ENCODE data around the gene ALDOA. TPM values are rescaled to one million over a fixed set of nuclear protein-coding genes. Genes with fewer than 3 reads are reported as not detected.
"Not testable (repeated sequence)": the region's sequence is repeated elsewhere in the genome, so short reads cannot be mapped to it uniquely, and the experiment has no call there.

ALDOA gene
- total RNA-seq, 1 experiment from 2014 or later: 2,052 TPM

DNA sequence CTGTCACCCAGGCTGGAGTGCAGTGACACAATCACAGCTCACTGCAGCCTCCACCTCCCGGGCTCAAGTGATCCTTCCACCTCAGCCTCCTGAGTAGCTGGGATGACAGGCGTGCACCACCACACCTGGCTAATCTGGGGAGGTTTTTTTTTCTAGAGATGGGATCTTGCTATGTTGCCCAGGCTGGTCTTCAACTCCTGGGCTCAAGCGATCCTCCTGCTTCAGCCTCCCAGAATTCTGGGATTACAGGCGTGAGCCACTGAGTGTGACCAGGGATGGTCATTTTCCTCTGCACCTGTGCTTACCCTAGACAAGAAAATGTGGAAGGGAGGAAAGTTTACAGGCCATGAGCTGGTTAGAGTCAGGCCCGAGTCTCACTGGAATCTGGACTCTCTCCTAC, 24.9 kb upstream of the ALDOA start:
- DNase-seq (ENCODE audit: low read depth): not testable (repeated sequence)

DNA sequence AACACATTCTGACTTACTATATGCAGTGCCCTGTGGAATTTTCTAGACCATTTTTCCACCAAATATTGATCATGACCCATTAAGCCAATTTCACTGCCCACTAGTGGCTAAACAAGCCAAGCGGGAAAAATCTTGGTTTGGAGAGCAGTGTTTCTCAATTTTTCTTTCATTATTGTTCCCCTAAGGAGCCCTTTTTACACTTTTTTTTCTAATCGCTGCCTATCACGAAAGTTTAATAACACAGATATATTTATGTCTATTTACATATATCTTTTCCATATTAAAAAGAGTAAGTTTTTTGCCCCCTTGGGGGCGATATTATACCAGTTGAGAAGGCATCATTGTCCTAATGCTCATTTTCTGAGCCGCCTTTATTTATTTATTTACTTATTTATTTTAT, 23.7 kb upstream of the ALDOA start:
- DNase-seq (ENCODE audit: low read depth): no peak

DNA sequence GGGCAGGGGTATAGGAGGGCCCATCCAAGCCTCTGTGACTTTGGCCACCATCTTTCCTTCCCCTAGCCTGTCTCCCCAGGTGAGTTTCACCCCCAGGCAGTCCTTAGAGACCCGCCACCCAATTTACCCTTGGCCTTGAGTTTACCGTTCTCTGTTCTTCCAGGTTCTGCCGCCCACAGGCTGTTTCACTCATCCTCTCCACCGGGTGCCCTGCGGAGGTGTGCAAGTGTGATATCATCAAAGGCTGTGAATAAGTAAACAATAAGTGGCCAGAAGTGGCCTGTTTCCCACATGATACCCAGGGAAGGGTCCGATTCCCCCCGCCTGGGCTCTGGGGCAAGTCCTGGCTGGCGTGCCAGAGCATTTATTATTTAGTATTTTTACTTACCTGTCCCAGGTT, 19.4 kb upstream of the ALDOA start:
- no peak for DNase-seq (ENCODE audit: low read depth)

DNA sequence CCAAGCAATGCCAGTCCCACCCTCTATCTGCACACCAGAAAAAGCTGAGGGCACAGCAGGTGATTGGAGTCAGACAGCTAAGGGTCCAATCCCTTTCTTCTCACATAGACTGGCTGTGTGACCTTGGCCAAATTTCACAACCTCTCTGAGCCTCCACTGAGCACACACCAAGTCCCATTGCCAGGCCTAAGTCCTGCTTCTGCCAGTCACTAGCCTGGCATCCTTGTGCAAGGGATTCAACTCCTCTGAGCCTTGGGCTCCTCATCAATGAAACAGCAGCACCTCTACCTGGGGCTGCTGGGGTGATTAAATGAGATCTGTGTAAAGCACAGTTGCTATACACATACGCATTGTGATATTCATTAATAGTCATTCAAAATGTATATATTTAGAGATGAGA, 19.0 kb upstream of the ALDOA start:
- DNase-seq (ENCODE audit: low read depth): no peak

DNA sequence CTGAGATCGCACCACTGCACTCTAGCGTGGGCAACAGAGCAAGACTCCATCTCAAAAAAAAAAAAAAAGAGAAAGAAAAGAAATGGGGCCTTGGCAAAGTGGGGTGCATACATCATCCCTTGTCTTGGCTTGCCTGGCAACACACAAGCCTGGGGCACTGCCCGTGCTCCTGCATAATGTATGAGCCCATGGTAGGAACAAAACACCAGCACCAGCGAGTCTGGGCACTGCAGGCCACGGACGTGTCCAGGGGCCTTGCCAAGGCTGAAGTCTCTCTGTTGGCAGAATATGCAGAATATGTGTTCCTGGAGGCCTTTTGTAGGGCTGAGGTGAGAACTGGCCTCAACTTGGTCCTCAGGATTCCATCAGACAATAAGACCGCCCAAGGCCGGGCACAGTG, 15.7 kb upstream of the ALDOA start:
- no peak for DNase-seq (ENCODE audit: low read depth)

DNA sequence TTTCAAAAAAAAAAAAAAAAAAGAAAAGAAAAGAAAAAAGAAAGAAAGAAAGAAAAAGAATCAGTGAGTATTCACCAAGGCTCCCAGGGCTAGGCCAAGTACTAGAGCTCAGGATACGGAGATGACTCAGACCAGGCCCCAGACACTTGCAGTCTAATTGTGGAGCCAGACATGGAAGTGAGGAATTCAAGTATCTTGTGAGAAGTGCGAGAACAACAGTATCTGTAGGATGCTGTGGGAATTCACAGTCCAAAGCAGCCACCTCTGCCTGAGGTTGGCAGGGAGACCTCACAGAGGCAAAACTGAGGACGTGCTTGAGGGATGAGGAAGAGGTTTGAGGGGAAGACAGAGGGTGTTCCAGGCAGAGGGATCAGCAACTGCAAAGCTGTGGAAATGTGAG, 14.0 kb upstream of the ALDOA start:
- peak; percentile 82 for DNase-seq (ENCODE audit: low read depth)

DNA sequence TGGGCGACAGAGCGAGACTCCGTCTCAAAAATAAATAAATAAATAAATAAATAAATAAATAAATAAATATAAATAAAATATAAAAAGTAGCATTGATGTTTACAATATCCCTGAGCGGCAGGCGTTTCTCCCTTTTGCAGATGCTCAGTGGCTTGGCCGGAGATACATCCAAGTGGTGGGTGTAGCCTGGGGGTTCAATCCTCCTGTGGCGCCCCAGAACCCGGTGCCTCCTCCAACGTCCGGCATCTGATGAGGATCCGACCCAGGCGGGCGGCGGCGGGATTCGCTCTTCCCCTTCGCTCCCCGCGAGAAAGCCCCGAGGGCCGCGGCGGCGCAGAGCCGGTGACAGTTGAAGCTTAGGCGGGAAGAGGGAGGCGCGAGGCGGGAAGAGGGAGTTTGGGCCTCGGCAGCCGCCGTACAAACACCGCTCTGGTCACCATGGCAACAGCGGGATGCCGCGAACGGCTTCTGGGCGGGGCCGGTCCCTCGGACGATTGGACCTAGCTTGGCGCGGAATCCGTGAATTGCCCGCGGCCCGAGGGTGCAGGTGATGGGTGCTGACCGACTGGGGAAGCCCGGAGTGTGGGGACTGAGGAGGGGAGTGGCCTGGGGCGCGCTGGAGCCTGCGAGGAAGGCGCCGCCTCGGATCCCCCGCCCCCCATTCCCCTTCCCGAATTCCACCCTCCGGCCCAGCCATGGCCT, 12.7 kb upstream of the ALDOA start:
- DNase-seq (ENCODE audit: low read depth): peak; percentile 91

DNA sequence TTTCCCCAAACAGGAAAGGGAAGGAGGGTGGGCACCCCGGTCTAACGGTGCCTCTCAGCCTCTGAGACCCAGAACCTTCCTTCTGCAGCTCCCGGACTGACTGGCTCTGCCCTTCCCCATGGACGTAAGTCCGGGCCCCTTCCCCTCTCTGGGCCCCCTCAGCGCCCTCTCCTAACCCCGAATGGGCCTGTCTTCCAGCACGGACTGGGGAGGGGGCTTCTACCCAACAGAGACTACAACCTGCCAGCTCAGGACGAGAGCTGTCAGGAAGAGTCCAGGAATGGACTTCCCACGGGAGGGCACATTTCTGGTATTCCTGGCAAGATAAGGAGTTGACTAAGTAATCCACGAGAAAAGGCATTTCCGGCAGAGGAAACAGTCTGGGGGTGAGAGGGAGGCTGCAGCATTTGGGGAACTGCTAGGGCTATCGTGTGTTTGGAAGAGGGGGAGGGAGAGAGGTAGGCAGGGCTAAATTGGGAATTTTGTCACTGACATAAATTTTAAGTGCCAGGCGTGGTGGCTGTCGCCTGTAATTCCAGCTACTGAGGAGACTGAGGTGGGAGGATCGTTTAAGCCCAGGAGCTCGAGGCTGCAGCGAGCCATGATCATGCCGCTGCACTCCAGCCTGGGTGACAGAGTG, 12.1 kb upstream of the ALDOA start:
- DNase-seq (ENCODE audit: low read depth): no peak

DNA sequence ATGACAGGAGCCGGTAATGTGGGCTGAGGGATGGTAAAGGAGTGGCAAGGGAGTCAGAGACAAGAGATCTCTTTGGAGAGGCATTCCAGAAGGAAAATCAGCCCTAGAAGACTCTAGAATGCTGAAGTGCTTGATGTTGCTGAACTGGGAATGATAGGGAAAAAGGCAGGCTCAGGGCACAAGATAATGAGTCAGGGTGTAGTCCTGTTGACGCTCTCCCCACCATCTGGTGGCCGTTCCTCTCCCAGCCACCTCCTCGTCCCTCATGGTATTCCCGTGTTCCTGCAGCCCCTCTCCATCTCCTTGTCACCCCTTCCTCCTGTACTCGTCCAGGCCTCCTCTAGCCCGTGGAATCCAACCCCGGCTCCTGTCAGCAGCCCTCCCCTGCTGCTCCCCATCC, 11.1 kb upstream of the ALDOA start:
- DNase-seq (ENCODE audit: low read depth): no peak

DNA sequence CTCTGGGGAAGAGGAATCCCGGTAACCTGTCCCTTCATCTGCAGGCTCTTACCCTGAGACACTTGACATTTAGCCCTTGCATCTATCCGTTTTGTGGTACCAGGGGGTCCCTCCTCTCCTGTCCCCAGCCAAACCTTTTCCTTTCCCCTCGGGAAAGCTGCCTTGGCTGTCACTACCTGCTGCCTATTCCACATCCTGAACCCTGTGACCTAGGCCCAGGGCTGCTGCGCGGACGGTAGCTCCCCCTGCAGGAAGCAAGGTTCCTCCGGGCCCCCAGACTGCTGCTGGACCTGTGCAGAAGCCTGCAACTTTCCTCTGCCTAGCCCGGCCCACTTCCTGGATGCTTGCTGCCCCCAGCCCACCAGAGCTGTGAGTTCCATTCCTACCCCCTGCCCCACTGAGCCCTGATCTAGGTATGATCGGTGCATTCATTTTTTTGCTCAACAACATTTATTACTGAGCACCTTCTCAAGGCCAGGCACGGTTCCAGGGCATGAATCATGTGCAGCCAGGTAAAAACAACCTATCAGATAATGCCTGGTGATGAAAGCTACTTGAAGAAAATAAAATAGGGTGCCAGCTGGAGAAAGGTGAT, 10.5 kb upstream of the ALDOA start:
- no peak for DNase-seq (ENCODE audit: low read depth)

DNA sequence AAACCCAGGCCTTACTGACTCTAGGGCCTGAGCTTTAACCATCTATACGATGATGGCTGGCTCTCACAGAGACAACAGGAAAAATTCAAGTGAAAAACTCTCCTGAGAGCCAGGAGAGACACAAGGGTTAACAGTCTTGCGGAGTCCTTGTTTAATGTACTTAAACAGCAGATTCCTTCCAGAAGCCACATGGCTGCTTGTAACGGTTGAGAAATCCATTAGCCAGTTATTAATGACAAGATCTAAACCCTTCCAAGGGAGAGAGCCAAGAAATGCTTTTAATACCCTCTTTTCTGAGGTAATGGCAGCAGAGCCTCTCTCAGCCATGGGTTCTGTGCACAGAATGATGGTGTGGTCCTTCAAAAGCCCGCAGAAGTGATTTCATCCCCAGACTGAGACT, 5.2 kb upstream of the ALDOA start:
- no peak for DNase-seq (ENCODE audit: low read depth)

DNA sequence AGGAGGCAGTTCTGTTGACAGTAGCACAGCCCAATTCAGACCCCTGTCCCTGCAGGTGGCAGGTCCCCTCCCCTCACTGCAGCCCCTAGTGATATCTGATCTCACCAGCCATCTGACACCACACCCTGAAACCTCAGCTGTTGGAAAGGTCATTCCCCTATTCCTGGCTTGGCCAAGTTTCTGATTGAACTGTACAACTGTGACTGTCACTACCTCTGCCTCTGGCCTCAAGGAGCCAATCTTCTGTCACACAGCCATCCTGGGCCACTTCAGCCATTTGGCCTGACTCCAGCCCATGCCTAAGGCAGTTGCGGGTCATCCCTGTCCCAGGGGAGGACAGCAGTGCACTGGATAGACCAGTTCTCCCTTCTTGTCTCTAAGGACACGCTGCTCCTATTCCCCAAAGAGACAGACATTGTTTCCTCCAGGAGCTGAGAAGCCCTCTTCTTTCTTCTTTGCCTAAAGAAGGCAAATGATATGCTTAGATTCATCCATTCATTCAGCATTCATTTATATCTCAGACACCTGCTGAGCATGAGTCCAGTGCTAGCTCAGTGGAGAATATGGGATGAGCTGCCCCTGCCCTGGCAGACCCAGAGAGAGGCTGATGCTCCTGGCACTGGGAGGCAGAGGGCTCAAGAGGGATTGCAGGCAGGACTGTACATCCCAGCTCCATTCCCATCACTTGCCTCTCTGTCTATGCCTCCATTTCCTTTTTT, 4.6 kb upstream of the ALDOA start:
- DNase-seq (ENCODE audit: low read depth): no peak

DNA sequence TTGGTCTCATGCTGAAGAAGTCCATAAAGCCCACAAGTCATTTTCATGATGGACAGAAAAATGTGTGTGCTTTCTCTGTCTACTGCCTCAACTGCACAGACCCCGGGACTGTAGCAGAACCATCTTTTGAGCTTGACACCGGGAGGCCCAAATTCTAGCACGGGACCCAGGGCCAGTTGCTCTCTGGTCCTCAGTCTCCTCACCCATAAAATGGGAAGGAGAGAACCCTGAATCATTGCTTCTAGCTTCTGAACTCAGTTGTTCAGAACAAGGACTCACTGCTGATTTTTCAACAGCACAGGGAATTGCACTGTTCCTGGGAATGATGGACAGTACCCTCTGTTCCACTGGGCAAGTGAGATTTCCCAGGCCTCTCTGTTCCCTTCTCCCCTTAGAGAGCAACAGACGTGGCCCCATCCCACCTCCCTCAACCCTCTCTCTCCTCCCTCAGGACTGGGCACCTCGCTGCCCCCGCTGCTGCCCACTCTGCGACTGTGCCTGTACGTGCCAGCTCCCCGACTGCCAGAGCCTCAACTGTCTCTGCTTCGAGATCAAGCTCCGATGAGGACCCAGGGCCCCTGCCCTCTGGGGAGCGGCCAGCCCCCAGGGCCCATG, 2.2 kb upstream of the ALDOA start:
- DNase-seq (ENCODE audit: low read depth): no peak

DNA sequence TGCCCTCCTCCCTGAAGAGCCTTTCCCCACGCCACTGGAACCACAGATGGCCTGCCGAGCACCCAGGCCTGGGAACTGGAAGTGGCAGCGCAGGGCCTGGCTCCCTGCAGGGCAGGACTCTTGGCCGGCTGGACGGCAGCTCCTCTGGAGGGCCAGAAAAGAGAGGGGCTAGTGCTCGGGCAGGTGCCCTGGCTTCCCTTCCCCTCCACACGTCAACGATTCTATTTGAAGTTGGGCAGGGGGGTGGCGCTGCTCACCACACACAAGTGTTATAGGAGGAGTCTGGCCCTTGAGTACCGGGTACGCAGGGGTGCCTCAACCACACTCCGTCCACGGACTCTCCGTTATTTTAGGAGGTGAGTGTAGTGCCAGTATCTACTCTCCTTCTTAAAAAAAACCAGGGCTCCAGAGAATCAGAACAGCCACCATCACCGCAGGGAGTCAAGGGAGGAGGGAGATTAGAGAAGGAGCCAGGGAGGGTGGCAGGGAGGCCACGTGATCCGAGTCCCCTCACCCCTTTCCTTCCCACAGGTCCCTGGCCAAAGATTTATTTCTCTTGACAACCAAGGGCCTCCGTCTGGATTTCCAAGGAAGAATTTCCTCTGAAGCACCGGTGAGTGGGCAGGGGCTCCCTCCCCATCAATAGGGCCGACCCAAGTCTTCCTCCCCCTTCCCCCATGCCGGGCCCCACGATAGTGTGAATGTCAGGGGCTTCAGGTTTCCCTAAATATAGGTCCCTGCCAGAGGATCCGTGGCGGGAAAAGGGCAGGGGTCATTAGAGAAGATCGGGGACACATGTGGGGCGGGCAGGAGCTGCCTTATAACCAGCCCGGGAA, 1.4 kb upstream of the ALDOA start:
- no peak for DNase-seq (ENCODE audit: low read depth)

DNA sequence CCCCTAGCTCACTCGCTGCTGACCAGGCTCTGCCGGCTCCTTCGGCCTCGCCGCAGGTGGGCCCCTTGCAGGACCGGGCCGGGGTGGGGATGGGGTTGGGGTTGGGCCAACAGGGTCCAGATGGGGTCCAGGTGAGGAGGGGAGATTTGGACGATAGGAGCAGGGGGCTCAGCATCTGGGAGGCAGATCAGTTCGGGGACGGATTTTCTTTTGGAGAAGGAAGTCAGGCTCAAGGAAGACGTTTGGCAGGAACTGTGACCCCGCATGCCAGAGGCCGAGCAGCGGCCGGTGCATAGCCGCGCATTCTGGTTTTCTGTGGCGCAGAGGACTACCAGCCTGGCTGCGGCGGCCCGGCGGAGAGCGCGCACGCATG, 845 bp upstream of the ALDOA start:
- no peak for DNase-seq (ENCODE audit: low read depth)

DNA sequence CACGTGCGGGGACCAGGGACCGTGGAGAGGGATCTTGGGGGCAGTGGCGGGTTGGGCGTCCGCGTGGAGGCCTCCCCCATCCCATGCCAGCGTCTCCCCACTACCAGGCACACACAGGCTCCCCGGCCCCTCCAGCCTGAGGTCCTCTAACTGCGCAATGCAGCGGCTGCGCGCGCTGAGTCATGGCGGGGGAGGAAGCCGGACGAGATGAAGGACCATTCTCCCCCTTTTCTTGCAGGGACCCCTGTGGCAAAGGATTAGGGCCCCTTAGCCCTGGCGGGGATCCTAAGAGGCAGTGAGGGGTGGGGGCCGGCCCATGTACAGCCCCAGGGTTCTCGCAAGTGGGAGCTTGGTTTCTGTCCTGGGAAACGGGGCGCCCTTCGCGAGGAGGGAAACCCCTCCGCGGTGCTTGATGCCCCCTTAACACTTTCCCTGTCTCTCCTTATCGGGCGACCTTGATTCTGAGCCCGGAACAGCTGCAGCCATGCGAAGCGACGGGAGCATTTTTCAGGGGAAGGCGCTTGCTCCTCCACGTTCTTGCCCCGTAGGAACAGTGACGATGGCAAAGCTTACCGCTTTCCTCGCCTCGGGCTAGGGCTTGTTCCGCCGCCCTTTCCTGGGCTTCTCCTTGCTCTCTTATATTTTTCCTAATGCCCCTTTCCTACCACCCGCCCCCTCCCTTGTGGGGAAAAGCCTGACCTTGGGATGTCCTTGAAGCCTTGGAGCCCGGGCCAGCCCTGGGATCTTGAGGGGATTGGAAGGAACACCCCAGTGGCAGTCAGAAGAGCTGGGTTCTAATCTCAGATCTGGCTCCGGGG, 592 bp downstream of the ALDOA start:
- no peak for DNase-seq (ENCODE audit: low read depth)

DNA sequence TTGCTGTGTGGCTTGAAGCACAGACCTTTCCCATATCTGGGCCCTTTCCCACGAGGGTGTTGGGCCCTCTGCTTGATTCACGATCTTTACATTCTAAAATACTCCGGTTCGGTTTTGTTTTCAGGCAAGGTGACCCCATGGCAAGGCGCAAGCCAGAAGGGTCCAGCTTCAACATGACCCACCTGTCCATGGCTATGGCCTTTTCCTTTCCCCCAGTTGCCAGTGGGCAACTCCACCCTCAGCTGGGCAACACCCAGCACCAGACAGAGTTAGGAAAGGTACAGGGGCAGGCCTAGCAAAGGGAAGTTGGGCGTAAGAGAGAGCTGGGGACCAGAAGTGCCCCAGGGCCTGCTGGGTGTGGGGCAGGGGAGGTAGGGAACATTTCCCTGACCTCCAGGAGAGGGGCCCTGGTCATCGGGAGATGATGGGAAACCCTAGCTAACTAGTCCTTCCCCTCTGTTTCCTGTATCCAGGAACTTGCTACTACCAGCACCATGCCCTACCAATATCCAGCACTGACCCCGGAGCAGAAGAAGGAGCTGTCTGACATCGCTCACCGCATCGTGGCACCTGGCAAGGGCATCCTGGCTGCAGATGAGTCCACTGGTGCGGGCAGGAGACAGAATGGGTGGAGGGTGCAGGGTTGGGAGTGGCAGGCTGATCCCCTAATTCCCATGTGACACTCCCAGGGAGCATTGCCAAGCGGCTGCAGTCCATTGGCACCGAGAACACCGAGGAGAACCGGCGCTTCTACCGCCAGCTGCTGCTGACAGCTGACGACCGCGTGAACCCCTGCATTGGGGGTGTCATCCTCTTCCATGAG, 1.4 kb downstream of the ALDOA start:
- no peak for DNase-seq (ENCODE audit: low read depth)

DNA sequence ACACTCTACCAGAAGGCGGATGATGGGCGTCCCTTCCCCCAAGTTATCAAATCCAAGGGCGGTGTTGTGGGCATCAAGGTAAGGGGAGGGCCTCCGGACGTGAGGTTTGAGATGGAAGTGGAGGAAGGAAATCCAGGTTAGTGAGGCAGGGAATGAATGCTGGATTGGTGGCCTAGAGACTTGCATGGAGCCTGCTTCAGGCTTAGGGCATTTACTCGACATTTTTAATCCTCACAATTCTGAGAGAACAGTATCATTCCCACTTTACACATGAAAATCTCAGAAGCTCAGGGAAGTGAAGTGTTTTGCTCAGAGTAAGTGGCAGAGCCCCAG, 2.0 kb downstream of the ALDOA start:
- no peak for DNase-seq (ENCODE audit: low read depth)

DNA sequence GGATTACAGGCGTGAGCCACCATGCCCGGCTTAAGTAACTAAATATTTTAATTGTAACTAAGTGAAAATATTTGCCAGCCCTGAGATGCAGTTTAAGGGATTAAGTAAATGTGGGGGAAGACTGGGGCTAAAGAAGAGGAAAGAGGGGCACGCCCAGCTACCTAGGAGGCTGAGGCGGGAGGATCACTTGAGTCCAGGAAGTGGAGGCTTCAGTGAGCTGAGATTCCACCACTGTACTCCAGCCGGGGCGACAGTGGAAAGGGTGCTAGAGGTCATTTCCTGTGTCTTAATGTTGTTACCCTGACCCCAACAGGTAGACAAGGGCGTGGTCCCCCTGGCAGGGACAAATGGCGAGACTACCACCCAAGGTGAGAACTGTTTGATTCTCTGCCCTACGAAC, 2.8 kb downstream of the ALDOA start:
- no peak for DNase-seq (ENCODE audit: low read depth)
